ENCODE results near the gene FRRS1L. TPM values are rescaled to one million over a fixed set of nuclear protein-coding genes. Genes with fewer than 3 reads are reported as not detected.

Gene FRRS1L
- total and polyA plus RNA-seq, 2 of the 13 experiments (the other 11 are each of a cell fraction or from before 2014, with no cell fraction given), result 0.02 to 0.03 TPM

GRCh38 chr9:109182940-109183798 lies 16.1 kb upstream of the FRRS1L start (continued):
- TF ChIP-seq ZGPAT (CRISPR knock-in tag; IDR thresholded peaks at IDR 0.05), result 0 out of 2 replicates have a peak, but pooled peaks have one; percentile 41
- peak; percentile 69 for TF ChIP-seq TBL1XR1 (IDR thresholded peaks at IDR 0.05; ENCODE audit: borderline replicate concordance, low read length, partially characterized antibody)
- peak; percentile 71; the same call in 1 of the 2 replicates for TF ChIP-seq KAT8 (CRISPR knock-in tag; IDR thresholded peaks at IDR 0.05)
- TF ChIP-seq SIN3A (IDR thresholded peaks at IDR 0.05; ENCODE audit: borderline replicate concordance, low read depth, low read length), result peak; percentile 14; the same call in 1 of the 2 replicates
- TF ChIP-seq TSC22D2 (CRISPR knock-in tag; IDR thresholded peaks at IDR 0.05; ENCODE audit: borderline replicate concordance), result 0 out of 2 replicates have a peak, but pooled peaks have one; percentile 14
- TF ChIP-seq YY1 (IDR thresholded peaks at IDR 0.05; ENCODE audit: insufficient read depth, insufficient replicate concordance, low read depth, low read length), result peak; percentile 11
- peak; percentile 28; the same call in 1 of the 2 replicates for TF ChIP-seq TBX2 (CRISPR knock-in tag; IDR thresholded peaks at IDR 0.05; ENCODE audit: borderline replicate concordance)
- TF ChIP-seq ZXDC (CRISPR knock-in tag; IDR thresholded peaks at IDR 0.05), result 0 out of 2 replicates have a peak, but pooled peaks have one; percentile 24
- no peak for TF ChIP-seq ZBTB42 (CRISPR knock-in tag; IDR thresholded peaks at IDR 0.05)
- no peak for TF ChIP-seq RNF219 (CRISPR knock-in tag; IDR thresholded peaks at IDR 0.05)
- TF ChIP-seq ZNF580 (CRISPR knock-in tag; IDR thresholded peaks at IDR 0.05; ENCODE audit: borderline replicate concordance, low read depth), result peak; percentile 49; the same call in 1 of the 2 replicates
- TF ChIP-seq ASH2L (IDR thresholded peaks at IDR 0.05; ENCODE audit: insufficient read length, low read depth, low read length), result peak; percentile 56
- TF ChIP-seq ZNF782 (CRISPR knock-in tag; IDR thresholded peaks at IDR 0.05; ENCODE audit: borderline replicate concordance), result peak; percentile 52; the same call in 1 of the 2 replicates
- TF ChIP-seq HDAC2 (CRISPR knock-in tag; IDR thresholded peaks at IDR 0.05), result 0 out of 2 replicates have a peak, but pooled peaks have one; percentile 22
- TF ChIP-seq ZBTB49 (CRISPR knock-in tag; IDR thresholded peaks at IDR 0.05; ENCODE audit: borderline replicate concordance), result peak; percentile 42; the same call in 1 of the 2 replicates
- peak; percentile 52 for TF ChIP-seq POGZ (CRISPR knock-in tag; IDR thresholded peaks at IDR 0.05)
- peak; percentile 15; the same call in 1 of the 2 replicates for TF ChIP-seq SIX1 (CRISPR knock-in tag; IDR thresholded peaks at IDR 0.05; ENCODE audit: borderline replicate concordance)

Measured in HepG2 (cell line).